Left forelimb (tissue), 1 donor: ENCODE results near the gene PRPF18.

ENCODE experiments used
- DNase-seq: peaks from one replicate; pipeline ENCODE4 v3.0.0-alpha.2; 2018; ENCODE audit warnings: low spot score

The PRPF18 gene

DNA sequence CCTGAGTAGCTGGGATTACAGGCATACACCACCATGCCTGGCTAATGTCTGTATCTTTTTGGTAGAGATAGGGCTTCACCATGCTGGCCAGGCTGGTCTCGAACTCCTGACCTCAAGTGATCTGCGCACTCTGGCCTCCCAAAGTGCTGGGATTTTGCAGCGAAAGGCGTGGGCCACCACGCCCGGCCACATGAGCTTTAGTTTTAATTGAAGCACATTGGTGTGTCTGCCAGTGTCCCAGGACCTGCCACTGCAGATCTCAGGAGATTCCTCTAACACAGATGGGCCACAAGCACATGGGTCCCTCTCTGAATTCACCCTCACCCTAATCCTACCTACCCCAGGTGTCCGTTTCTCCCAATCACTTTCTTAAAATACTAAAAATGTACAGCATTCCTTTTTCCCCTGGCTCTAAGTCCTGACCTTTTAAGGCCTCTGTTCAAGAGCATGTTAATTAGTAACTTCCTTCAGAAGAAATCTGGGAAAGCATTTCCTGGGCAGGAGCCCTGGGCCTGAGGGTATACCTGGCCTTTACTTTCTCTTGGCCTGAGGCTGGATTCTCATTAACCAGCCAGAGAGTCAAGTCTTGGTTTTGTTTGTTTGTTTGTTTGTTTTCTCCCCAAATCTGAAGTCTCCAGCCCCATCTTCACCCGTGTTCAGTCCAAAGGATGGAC, 82.6 kb downstream of the PRPF18 start:
- DNase-seq: no peak

GRCh38 chr10:13669901-13670300, 83.1 kb downstream of the PRPF18 start:
- no peak for DNase-seq

DNA sequence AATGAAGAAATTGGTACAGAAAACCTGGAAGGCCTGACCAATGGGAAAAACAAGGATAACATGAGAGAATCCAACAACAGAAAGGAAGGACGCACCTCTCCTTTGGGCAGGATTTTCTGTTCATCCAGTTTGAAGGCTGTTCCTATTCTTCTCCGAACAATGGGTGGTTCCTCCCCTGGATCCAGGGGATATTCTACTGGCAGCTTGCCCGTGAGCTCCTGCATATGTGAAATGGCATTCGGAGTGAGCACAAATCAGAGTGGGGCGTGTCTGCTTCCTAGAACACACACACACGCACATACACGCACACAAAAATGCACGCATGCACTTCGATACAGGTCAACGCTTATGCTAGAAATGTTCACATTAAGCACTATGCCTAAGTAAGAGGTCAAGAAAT, 83.5 kb downstream of the PRPF18 start:
- no peak for DNase-seq

GRCh38 chr10:13671904-13672303, 85.1 kb downstream of the PRPF18 start:
- DNase-seq: no peak

GRCh38 chr10:13672548-13672947, 85.8 kb downstream of the PRPF18 start:
- no peak for DNase-seq

- no peak for DNase-seq
These were observed 86.4 kb downstream of the PRPF18 start for GRCh38 chr10:13673156-13673555.

GRCh38 chr10:13674645-13675588, 88.2 kb downstream of the PRPF18 start:
- peak; percentile 73 for DNase-seq

- DNase-seq: no peak
These were observed 91.5 kb downstream of the PRPF18 start for GRCh38 chr10:13678101-13678843.
